GM21423 (cell line): Measurements from ENCODE around the gene TMEM150B.

Experiments used
- ATAC-seq: cut with Tn5 transposase; IDR thresholded peaks from one replicate; pipeline ENCODE4 v1.9.1; 2021; ENCODE audit warnings: mild to moderate bottlenecking, moderate library complexity; ENCODE audit not compliant: unreplicated experiment

The TMEM150B gene

GRCh38 chr19:55279770-55280643 lies 45.1 kb downstream of the TMEM150B start, which contains the start of gene HSPBP1:
TSS of gene HSPBP1 (minus strand) at chr19:55280110. CDS start at chr19:55279608, 502 bp downstream.
- ATAC-seq, result peak; percentile 60

DNA sequence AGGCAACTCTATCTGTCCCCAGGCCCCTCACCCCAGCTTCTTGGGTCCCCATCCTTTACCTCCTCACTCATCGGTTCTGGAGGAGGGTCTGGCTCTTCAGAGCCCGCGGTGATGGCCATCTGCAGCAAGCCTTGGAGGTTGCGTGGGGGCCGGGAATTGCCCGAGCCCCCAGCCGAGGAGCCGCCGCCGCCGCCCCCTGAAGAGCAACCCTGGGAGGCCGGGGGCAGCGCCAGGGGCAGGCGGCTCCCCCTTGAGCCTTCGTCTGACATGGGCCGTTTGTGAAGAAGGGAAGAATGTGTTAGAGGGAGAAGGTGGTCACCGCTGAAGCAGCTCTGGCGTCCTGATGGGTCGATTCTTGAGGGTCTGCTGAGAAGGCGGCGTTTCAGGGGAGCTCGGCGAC lies 45.8 kb downstream of the TMEM150B start:
- no peak for ATAC-seq

DNA sequence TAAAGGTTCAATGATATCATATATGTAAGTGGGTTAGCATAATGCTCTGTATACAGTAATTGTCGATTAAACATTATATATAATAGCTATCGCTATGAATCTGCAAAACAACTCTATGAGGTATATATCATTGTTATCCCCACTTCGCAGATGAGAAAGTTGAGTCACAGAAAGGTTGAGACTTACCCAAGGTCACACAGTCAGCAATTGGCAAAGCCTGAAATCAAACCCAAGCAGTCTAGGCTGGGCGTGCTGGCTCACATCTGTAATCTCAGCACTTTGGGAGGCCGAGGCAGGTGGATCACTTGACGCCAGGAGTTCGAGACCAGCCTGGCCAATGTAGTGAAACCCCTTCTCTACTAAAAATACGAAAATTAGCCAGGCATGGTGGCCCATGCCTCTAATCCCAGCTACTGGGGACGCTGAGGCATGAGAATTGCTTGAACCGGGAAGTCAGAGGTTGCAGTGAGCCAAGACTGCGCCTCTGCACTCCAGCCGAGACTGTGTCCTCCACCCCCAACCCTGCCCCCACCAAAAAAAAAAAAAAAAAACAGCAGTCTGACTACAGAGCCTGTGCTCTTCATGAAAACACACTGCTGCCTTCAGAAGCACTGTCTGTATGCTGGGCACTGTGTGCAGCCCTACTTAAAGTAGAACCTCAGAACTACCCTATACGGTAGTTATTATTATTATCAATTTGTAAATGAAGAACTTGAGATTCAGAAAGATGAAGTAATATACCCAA lies 46.6 kb downstream of the TMEM150B start:
- ATAC-seq, result no peak

DNA sequence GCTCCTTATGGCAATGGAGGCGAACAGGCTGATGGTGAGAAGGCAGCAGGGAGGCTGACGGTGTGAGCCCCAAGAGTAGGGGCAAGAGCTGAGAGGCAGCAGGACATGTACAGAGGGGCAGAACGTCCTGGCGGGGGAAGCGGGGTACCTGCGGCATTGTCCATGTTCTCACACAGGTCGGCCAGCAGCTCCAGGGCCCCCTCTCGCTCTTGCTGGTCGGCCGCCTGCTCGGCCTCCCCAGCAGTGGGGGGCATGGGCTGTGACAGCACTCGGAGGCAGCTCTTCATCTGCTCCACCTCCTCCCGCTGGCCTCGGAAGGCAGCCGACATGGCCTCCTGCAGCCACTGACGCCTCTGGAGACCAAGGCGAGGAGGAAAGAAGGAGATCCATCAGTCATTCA lies 47.6 kb downstream of the TMEM150B start:
- no peak for ATAC-seq

DNA sequence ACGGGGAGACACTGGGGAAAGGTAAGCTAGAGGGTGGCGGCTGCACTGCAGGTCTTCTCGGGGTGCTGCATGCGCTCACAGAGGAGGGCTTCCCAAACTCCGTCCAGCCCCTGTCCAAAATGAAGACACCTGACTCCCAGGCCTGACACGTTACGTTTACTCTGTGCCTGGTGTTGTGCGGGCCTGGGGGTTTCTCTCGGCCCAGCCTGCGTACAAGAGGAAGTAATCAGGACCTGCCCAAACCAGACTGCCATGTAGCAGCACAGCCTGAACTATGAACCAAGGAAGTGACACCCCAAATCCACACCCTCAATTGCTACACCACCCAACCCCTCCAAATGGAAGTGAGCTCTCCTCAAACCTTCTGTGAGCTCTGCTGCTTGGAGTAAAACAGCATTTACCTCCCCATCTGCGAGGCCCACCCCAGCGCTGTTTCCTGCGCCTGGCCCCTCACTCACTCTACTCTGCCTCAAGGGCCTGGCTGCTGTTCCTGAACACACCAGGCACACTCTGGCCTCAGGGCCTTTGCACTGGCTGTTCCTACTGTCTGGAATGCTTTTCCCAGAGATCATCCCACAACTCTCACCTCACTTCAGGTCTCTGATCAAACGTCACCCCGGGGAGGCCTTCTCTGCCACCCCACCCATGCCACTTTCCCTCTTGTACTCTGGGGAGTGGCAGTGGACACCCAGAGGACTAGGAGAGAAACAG lies 48.3 kb downstream of the TMEM150B start:
- ATAC-seq, result no peak

- ATAC-seq, result peak; percentile 37
Measured at GRCh38 chr19:55275851-55276719, 49.1 kb downstream of the TMEM150B start.

DNA sequence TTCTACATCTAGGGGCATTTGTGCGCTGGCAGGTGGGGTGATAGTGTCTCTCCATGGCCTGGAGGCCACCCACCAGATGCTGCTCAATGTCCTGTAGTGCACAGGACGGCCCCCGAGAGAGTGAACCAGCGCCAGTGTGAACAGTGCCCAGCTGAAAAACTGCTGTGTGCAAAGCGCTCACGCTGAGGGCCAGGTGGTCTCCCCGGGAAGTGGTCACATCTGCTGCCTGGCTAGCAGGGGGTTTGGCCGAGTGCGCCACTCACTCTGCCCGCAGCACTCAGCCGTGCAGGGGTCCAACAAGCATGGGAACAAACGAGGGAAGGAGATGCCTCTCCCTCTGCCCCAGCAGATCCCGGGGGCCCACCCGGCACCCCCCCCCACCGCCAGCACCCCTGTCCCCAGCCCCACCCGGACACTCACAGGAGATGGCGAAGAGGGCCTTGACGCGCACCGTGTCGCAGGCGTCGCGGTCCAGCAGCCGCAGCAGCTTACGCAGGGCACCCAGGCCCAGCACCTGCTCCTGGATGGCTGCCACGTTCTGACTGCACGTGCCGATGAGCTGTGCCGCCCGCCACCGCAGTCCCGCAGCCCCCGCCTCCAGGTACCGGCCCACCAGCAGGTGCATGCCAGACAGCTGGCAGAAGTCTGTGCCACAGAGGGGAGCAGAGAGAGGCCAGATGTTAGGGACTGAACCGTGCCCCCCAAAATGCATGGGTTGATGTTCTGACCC lies 51.0 kb downstream of the TMEM150B start:
- no peak for ATAC-seq

DNA sequence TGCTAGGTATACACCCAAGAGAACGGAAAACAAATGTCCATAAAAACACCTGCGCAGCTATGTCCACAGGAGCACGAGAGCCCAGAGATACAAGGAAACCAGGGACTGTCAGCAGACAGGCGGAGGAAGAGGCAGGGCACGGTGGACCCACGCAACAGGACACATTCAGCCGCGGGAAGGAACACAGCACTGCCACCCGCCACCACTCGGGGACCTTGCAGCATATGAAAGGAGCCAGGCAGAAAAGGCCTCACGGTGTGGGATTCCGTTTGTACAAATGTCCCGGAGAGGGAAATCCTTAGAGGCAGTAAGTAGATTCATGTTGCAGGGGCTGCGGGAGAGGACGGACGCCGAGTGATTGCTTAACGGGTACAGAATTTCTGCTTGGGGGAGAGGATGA lies 53.0 kb downstream of the TMEM150B start:
- ATAC-seq, result no peak

GRCh38 chr19:55270172-55270942 lies 54.8 kb downstream of the TMEM150B start:
- no peak for ATAC-seq

GRCh38 chr19:55269299-55269698 lies 55.8 kb downstream of the TMEM150B start:
- ATAC-seq, result no peak

DNA sequence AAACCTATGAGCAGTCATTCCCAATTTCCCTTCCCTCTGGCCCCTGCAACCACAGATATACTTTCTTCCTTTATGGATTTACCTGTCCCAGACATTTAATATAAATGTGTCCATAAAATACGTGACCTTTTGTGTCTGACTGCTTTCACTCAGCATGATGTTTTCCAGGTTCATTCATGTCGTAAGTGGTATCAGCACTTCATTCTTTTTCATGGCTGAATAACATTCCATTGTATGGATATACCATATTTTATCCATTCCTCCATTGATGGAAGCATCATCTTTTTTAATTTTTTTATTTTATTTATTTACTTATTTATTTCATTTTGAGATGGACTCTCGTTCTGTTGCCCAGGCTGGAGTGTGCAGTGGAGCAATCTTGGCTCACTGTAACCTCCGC lies 58.3 kb downstream of the TMEM150B start:
- no peak for ATAC-seq

- no peak for ATAC-seq
Measured at GRCh38 chr19:55266404-55266803, 58.7 kb downstream of the TMEM150B start.

DNA sequence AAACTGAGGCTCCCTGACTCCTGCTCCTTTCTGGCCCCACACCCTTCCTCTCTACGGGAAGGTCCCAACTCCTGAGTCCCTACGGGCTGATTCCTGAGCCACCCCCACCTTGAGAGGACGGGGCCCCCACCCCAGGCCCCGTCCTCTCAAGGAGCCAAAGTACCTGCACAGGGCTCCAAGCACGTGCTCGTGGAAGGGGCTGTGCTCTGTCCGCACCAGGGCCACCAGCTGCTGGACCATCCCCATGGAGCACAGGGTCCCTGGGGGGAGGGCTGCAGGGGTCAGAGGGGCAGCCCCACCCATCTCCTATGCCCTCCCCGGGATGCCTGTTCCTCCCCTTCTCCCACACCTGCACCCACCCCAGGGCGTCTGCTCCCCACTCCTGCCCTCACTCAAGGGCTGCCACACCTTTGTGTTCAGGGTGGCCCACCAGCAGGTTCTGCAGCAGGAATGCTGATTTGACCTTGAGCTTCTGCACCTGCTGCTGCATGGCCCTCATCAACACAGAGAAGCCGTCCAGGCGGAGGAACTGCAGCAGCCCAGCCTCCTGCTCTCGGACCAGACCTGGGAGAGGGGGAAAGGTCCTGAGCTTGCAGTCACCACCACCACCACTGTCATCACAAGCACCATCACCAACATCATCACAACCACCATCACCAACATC lies 59.3 kb downstream of the TMEM150B start:
- ATAC-seq, result no peak

DNA sequence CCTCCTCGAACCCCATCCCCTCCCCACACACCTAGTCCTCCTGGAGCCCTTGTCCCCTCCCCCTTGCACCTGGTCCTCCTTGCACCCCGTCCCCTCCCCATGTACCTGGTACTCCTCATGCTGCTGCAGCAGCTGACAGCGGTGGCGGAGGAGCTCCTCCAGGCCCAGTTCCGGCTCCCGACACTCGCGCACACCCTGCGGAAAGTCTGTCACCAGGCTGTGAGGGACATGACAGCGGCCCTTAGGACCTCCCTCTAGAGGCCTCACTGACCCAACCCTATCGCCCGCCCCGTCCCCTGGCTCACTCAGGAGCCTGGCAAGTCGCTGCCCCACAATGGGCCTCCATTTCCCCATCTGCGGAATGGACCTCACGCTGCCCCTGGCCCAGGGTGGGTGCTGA lies 60.0 kb downstream of the TMEM150B start:
- ATAC-seq, result no peak

DNA sequence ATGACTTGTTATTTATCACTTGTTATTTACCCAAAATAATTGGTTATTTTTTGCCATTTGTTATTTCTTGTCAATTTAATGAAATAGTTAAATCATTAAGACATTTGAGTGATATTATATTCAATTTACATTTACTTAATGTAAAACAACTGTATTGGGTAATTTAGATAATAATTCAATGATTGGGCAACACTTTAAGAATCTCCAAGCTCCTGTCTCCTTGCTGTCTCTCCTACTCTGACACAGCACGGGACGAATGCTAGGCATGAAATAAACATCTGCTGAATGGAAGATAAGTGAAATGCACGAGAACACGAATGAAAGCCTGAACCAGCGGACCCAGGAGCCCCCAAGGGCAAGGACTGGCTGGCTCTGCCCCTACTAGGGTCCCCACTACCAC lies 60.6 kb downstream of the TMEM150B start:
- ATAC-seq, result no peak
